GM21576 (cell line): Measurements from ENCODE around the gene HMG20B.

ENCODE experiments used
- ATAC-seq: cut with Tn5 transposase; IDR thresholded peaks from one replicate; pipeline ENCODE4 v1.9.1; 2021; ENCODE audit warnings: mild to moderate bottlenecking, moderate library complexity; ENCODE audit not compliant: unreplicated experiment

The HMG20B gene

DNA sequence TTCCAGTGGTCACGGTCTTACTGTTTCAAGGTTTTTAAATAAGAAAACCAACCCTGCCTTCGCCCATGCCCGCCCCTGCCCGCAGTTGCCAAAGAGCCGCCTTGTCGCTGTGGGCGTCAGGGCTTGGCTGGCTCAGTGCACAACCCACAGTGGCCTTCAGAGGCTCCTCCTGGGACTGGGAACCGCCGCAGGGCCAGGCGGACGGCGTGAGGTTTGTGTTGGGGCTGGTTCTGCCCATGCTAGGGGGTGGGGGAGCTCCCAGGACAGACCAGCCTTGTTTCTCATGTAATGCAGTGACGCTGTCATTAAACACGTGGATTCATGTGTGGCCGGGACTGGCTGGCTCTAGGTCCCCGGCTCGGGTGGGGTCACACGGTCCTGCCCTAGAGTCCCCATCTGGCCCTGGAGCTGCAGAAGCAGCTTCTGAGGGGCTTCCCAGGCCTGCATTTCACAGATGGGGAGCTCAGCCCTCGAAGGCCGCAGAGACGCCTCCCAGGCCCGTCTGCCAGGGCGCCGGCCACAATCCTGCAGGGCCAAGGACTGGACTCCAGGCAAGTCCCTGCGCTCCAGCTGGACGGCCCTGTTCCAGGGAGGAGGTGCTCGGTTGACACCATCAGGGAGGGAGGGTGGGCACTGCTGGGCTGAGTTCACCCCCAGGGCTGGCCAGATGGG, 36.2 kb upstream of the HMG20B start:
- ATAC-seq: no peak

DNA sequence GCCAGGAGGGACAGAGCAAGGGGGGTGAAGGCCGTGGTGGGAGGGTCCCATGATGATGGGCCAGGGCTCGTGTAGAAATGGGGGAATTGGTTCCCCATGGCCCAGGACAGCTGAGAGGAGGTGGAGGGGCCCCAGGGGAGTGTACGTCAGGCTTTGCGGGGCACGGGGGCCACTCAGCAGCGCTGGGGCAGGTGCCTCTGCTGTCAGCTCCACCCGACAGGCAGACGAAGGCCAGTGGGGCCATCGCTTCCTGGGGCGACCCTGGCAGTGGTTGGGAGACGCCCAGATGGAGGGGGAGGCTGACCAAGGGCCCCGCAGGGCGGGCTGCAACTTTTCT, 35.7 kb upstream of the HMG20B start:
- no peak for ATAC-seq

DNA sequence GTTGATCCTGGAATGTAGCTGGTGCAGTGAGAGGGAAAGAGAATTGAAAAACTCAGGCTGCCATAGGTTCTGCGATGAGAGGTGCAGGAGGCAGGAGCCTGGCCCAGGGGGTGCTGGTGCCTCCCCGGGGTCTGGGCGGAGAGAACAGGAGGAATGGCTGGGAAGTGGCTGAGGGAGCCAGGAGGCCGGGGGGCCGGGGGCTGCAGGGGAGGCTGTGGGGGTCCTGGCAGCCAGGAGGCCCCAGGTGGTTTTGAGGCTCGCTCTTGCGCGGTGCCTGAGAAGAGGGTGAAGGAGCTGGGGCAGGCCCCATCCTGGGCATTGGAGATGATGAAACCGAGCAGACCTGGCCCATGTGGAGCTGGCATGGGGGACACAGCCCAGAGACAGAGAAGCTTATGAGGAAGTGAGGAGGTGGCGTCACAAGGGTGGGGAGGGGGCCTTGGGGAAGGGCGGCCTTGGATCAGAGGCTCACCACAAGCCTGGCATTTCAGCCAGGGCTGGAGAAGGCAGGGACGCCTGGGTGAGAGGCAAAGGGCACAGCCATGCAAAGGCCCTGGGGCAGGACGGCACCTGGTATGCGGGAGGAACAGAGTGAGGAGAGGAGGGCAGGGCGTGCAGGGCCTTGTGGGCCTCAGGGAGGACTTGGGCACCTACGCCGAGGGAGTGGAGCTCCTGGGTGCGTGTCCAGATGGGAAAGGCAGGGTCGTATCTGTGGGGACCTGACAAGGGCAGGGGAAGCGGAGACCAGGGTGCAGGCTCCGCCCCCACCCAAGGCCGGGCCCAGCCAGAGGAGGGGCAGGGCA, 35.1 kb upstream of the HMG20B start:
- ATAC-seq: no peak

DNA sequence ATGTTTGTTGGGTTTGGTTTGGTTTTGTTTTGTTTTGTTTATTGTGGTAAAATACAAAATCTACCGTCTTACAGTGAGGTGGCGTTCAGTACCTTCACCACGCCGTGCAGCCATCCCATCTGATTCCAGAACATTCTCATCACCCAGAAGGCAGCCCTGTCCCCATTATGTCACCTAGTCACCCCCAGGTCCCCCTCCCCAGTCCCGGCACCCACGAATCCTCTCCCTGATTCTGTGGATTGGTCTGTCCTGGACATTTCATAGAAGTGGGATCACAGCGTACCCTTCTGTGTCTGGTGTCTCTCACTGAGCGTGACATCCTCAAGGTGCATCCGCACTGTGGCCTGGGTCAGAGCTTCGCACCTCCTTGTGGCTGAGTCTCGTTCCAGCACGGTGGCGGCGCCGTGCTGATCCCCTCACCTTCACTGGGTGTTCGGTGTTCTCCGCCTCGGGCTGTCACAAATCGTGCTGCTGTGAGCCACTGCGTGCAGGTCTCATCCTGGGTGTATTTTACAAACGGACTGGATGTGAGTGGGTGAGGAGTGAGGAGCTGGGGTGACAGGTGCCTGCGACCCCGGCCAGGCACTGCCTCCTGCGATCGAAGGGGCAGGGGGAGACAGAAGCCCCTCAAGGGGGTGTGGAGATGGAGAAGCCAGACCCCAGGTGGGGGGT, 34.4 kb upstream of the HMG20B start:
- no peak for ATAC-seq

DNA sequence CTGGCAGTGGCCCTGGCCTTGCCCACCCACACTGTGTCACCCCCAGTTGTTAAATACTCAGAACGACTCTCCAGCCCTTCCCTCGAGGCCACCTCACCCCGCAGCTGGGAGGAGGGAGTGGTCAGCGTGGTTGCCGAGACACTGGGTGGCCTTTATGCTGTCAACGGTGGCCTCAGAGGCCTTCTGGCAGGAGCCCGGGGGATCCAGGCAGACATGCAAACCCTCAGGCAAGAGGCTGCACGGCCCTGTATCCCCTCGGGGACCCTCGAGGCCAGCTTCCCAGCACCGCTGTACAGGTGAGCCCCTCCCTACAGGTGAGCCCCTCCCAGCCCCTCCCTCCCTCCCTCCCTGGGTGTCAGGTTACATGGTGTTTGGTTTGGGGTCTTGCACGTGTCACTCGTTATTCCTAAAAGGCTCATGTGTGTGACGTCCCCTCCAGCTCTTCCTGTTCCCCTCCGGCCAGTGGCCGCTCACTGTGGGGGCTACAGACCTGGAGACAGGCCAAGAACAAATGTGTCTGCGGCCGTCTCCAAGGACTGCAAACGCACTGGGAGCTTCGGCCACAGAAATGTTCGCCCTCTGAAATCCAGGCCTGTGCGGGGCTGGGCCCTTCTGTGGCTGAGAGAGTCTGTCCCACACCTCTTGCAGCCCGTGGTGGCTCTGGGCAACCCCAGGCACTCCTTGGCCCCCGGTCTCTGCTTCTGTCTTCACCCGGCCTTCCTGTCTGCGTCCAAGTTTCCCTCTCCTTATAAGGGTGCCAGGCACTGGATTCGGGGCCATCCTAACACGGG, 33.6 kb upstream of the HMG20B start, which contains the start of gene TEKTIP1:
Gene TEKTIP1, plus strand, starts transcription at position 210 of the 791 bp plus-strand sequence. Its CDS starts 4 bp downstream, at position 214.
- no peak for ATAC-seq

DNA sequence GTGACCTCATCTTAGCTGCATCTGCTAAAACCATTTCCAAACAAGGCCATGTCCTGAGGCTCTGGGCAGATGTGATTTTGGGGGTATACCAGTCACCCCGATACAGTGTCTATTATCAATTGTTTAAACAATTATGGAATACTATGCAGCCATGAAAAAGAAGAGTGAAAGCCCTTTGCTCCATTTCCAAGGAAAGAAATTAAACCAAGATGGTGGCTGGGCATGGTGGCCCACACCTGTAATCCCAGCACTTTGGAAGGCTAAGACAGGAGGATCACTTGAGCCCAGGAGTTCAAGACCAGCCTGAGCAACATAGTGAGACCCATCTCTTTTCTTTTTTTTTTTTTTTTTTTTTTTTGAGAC, 33.0 kb upstream of the HMG20B start:
- ATAC-seq: no peak

DNA sequence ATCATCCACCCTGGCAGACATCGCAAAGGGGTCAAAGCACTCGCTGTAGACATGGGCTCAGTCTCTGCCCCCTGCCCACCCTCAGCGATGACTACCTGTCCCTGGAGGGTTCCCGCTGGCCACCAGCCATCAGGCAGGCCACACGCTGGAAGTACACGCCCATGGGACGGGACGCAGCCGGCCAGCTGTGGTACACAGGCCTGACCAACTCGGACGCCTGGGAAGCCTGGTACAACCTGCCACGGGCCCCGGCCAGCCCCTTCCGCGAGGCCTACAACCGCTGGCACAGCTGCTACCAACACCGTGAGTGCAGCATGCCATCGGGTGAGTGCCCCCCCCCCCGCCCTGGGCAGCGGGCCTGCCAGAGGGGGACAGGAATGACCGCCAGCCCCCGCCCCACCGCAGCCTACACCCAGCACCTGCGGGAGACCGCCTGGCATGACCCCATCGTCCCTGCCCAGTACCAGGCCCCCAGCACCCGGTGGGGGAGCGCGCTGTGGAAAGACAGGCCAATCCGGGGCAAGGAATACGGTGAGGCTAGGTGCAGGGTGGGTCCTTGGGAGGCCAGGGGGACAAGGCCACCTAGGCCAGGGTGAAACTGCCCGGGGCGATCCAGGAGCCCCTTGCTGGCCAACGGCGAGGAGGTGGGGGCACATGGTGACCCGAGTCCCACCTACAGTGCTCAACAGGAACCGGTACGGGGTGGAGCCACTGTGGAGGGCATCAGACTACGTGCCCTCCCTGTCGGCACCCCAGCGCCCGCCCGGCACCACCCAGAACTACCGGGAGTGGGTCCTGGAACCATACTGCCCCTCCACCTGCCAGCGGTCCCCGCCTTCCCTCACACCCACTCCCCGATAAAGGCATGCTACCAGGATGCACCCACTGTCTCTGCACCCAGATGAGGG, 29.3 kb upstream of the HMG20B start:
- ATAC-seq: no peak

DNA sequence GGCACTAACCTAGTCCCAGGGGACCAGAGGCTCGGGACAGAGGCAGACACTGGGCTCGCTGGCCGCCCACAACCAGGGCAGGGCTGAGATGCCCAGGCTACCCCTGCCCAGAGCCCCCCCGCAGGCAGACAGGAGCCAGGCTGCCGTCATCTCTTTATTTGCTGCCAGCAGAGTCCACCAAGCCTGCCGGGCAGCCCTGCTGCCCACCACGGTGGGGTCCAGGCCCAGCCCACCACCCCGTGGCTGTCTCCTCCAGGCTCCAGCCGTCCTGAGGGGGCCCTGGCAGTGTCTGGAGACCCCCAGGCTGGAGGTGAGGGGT, 28.7 kb upstream of the HMG20B start:
- ATAC-seq: no peak

DNA sequence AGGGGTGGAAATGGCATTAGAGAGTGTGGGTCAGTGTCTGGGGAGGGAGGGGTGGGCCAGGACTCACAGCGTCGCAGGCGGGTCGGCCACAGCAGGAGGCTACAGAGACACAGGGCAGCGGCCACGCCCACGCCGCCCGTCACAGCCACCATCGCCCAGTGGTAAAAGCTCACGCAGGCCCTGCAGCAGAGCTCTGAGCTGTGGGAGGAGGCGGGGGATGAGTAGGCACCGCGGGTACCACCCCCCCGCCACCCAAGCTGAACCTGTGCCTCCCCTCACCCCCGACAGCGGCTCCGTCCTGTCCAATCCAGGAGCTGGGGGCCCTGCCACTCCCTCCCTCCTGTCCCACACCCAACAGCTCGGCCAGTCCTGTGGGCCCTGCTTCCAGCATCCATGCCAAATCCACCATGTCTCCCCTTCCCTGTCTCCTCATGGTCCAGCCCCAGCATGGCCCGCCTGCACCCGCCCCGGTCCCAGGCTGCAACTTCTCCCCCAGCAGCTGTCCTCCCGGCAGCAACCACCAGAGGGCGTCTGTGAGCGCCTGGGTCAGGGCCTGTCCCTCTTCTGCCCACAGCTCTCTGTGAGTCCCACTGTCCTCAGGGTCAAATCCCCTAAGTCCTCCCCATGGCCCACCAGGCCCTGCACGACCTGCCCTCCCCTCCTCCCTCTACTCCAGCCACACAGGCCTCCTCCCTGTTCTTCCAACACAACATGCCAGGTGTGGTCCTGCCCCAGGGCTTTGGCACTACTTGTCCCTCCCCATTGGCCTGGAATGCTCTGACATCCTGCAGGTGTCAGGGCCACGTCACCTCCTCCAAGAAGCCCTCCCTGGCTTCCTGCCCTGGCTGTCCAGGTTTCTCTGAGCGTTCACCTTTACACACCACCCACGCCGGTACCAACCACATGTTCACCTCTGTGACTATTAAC, 27.7 kb upstream of the HMG20B start:
- ATAC-seq: no peak

DNA sequence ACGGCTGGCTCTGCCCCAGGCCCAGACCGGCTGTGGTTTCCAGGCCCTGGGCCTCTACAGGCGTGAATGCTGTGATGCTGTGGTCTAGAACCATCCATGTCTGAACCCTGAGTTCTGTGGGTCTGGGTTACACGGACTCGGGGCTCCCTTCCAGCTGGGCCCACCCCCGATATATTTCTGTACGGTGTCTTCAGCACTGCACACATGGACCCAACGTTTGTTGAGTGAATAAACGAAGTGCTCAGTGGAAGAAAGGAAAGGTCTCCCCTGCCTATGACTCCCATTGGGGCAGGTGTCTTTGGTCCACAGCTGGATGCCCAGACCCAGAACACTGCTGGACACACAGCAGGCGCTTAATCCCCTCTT, 27.1 kb upstream of the HMG20B start:
- no peak for ATAC-seq

DNA sequence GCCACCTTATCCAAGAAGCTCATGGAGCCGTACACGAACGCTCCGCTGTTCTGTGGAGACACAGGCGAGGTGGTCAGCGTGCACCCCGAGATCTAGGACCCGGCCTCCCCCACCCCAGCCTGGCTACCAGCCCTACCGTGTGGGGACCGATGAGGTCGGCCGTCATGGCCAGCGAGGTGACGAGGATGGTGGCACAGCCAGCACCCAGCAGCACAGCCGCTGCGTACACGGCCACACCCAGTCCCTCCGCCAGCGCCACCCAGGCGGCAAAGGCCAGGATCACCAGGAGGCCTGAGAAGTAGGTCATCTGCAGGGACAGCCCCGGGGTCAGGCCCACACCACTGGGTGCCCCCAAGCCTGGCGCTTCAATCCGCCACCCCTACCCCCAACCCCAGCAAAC, 26.6 kb upstream of the HMG20B start:
- no peak for ATAC-seq

DNA sequence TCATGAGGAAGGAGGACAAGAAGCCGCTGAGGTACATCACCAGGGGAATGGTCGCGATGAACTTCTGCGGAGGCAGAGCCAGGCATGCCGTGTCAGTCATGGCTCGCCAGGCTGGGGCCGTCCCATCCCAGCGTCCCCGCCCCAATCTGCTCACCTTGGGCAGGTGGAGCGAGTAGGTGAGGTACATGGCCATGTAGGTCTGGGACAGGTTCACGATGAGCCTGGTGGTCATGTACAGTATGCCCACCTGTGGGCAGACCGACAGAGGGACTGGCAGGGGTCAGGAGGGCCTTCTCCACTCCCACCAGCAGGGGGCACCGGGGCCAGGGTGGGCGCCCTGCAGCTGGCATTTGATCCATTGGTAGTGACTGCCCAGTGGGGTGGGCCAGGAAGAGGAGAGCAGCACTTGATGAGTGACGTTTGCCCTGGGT, 25.4 kb upstream of the HMG20B start:
- no peak for ATAC-seq

DNA sequence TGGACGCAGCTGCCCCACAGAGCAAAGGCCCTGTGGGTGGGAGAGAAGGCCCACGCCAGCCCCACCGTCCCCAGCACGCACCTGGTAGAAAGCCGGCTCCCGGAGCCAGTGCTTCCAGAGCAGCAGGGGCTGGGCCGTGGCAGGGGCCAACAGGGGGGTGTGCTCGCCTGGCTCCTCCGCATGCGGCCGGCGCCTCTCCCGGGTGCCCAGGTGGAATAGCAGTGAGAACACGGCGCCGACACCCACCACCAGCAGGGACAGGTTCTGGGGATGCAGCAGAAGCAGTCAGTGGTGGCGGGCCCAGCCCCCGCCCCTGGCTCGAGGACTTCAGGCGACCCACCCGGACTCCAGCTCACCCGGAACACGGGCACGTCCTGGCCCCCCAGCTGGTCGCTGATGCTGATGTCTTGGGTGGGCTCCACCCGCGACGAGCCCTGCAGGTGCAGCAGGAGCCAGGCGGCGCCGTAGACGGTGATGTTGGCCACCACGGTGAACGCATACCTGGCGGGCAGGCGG, 24.9 kb upstream of the HMG20B start:
- ATAC-seq: no peak

DNA sequence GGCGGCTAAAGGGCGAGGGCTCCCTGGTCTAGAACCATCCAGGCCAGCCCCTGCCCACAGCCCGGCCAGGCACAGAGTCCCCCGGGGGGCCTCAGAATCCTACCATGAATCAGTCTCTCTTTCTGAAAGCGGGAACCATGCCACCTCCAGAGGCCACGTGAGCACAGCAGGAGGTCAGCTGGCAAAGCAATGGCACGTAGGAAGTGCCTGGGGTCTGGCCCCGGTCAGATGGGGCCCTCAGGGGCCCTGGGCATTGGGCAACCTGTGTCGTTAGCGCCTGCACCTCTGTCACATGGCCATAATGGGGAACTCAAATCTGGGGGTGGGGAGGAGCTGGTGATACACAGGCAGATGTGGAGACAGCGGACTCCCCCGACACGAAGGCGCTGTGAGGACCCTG, 24.1 kb upstream of the HMG20B start:
- ATAC-seq: no peak

DNA sequence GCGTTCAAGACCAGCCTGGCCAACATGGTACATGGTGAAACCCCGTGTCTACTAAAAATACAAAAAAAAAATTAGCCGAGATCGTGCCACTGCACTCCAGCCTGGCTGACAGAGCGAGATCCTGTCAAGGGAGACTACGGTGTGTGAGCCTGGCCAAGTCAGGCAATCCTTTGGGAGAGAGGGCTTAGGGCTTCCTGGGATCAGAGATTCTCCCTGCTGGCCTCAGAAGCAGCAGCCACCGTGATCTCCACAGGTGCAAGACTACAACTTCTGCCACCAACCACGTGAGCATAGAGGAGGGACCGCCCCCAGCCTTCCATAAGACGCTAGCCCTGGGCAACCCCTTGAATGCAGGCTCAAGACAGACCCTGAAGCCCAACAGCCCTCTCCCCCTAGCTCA, 22.9 kb upstream of the HMG20B start:
- no peak for ATAC-seq

DNA sequence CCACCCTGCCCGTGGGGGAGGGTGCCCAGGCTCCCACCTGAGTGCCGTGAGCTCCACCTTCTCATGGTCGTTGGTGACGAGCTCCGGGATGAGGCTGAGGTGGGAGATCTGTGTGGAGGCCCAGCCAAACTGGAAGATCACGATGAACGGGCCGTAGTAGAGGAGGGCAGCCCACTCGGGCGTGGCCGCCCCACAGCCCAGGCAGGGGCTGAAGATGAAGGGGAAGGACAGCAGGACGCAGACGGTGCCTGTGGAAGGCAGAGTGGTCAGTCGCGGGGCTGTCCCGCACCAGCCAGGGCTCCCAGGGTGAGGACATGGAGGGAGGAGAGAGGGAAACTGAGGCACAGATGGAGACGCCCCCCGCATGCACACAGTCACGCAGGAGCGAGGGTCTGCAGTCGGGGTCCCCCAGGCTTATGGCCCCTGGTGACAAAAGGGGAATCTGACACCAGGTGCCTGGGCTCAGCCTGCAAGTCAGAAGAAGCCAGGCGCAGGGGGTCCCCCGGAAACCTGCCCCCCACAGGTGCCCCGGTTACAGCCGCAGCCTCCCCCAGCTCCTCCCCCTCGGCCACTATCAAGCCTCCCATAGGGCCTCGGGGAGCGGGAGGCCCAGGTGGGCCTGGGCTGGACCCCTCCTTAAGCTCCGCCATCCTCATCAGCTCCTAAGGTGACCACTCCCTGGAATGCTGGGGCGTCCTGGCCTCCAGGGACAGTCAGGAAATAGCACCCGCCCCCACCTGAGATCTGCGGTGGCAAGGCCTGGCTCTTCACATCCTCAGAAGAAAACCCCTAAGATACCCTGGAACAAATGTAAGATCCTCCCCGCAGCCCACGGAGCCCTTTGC, 21.6 kb upstream of the HMG20B start:
- ATAC-seq: no peak

DNA sequence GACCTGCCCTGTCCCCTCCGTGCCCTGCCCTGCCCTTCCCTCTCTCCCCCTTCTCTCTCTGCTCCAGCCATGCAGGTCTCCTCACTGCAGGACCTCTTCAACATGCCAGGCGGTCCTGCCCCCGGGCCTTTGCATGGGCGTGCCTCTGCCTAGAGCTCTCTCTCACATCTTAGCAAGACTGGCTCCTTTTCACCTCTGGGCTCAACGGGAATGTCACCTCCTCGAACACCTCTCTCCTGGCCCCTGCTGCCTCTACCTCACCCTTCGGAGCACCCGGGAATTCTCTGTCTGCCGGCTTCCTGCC, 21.0 kb upstream of the HMG20B start:
- no peak for ATAC-seq

DNA sequence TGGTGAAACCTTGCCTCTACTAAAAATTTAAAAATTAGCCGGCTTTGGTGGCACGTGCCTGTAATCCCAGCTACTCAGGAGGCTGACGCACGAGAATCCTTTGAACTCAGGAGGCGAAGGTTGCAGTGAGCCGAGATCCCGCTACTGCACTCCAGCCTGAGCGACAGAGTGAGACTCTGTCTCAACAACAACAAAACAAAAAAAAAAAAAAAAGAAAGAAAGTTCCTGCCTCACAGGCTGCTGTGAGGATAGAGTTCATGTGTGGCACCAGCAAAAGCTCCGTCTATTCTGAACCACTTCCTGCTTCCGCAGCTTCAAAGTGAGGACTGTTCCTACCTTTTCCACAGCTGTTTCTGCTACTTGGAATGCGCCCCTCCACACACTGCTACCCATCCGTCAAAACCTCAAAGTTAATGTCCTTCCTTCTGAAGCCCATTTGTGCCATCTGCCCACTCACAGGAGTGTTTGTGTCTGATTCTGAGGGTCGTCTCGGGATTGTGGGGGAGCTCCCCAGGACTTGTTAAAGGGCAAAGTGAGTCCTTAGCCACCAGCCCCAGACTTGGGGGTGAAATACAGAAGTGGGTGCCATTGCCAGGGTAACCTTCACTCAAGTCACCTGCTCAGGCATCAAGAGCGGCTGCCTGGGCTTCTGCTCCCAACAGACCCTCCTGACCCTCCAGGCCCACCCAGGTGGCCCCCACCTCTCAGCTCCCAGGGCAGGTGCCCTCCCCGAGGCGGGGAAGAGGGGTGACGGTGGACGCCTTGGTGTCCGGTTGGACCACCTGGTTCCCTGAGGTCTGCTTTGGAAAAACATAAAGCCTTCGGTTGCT, 18.3 kb upstream of the HMG20B start:
- ATAC-seq: no peak
